Measurements from ENCODE around the gene GRID1. TPM values are rescaled to one million over a fixed set of nuclear protein-coding genes. Genes with fewer than 3 reads are reported as not detected.
A peak's percentile ranks its signal among the peaks of the same experiment; 100 is the strongest.

The GRID1 gene
- total RNA-seq, 1 experiment from 2014 or later: 0.37 TPM

- TF ChIP-seq SMAD3 (CRISPR knock-in tag; IDR thresholded peaks at IDR 0.05; ENCODE audit: borderline replicate concordance) (no peak), ZNF423 (CRISPR knock-in tag; IDR thresholded peaks at IDR 0.05) (no peak), ATF2 (CRISPR knock-in tag; IDR thresholded peaks at IDR 0.05; ENCODE audit: borderline replicate concordance, low read depth) (no peak), ZNF671 (CRISPR knock-in tag; IDR thresholded peaks at IDR 0.05) (no peak), CREM (CRISPR knock-in tag; IDR thresholded peaks at IDR 0.05) (no peak), GTF2I (CRISPR knock-in tag; conservative IDR thresholded peaks at IDR 0.05) (no peak), NR1H2 (CRISPR knock-in tag; IDR thresholded peaks at IDR 0.05) (no peak), ZBTB43 (CRISPR knock-in tag; IDR thresholded peaks at IDR 0.05) (no peak), PRRX2 (CRISPR knock-in tag; IDR thresholded peaks at IDR 0.05) (no peak), USF2 (CRISPR knock-in tag; IDR thresholded peaks at IDR 0.05) (no peak), MXD4 (CRISPR knock-in tag; IDR thresholded peaks at IDR 0.05; ENCODE audit: borderline replicate concordance) (no peak), ELF4 (CRISPR knock-in tag; IDR thresholded peaks at IDR 0.05; ENCODE audit: low read depth) (no peak), CREB1 (CRISPR knock-in tag; IDR thresholded peaks at IDR 0.05) (no peak), NFE2L1 (CRISPR knock-in tag; IDR thresholded peaks at IDR 0.05) (no peak), FOXK1 (CRISPR knock-in tag; IDR thresholded peaks at IDR 0.05) (no peak)
- POLR2A ChIA-PET: no interaction called here
- ATAC-seq (no peak), DNase-seq (ENCODE audit: low spot score) (no peak)
- Mint-ChIP-seq H3K27ac (no peak overlapping the region), H3K4me1 (peaks cover 18% of the 10 kb centered on the region), H3K27me3 (ENCODE audit: low read depth) (no peaks in the 10 kb centered on the region), H3K36me3 (no peaks in the 10 kb centered on the region), H3K4me3 (no peak overlapping the region), H3K9me3 (0 out of 2 replicates have a peak, but pooled peaks cover 3% of the 10 kb centered on the region)
- CTCF ChIA-PET: no interaction called here
These were observed 444.8 kb downstream of the GRID1 start for GRCh38 chr10:85921789-85922188.

- no peak for DNase-seq (ENCODE audit: low spot score)
- no peak overlapping the region for H3K4me3 Mint-ChIP-seq
- 0 out of 2 replicates have a peak, but pooled peaks cover 3% of the 10 kb centered on the region for H3K9me3 Mint-ChIP-seq
- H3K27me3 Mint-ChIP-seq (ENCODE audit: low read depth): no peaks in the 10 kb centered on the region
- H3K4me1 Mint-ChIP-seq: peaks cover 18% of the 10 kb centered on the region
- CTCF ChIA-PET: no interaction called here
- ATAC-seq: no peak
- POLR2A ChIA-PET: no interaction called here
- no peak for TF ChIP-seq GTF2I (CRISPR knock-in tag; conservative IDR thresholded peaks at IDR 0.05)
- no peak for TF ChIP-seq FOXK1 (CRISPR knock-in tag; IDR thresholded peaks at IDR 0.05)
- TF ChIP-seq CTCF (IDR thresholded peaks at IDR 0.05): no peak
- TF ChIP-seq ZNF219 (CRISPR knock-in tag; IDR thresholded peaks at IDR 0.05; ENCODE audit: borderline replicate concordance): no peak
- no peak for TF ChIP-seq ZNF317 (CRISPR knock-in tag; IDR thresholded peaks at IDR 0.05; ENCODE audit: borderline replicate concordance, low read depth)
- TF ChIP-seq SMAD4 (CRISPR knock-in tag; IDR thresholded peaks at IDR 0.05): no peak
- no peaks in the 10 kb centered on the region for H3K36me3 Mint-ChIP-seq
- H3K27ac Mint-ChIP-seq: no peak overlapping the region
These were observed 446.3 kb downstream of the GRID1 start for GRCh38 chr10:85920311-85920710.

GRCh38 chr10:85919491-85920021 is 447.0 kb downstream of the GRID1 start:
- ChIA-PET CTCF (no interaction called here), POLR2A (no interaction called here)
- ATAC-seq: peak; percentile 58

More at GRCh38 chr10:85919491-85920021, 447.0 kb downstream of the GRID1 start:
- H3K27ac Mint-ChIP-seq: no peak overlapping the region
- DNase-seq (ENCODE audit: low spot score): no peak
- no peak overlapping the region for H3K4me3 Mint-ChIP-seq
- TF ChIP-seq ZNF263 (CRISPR knock-in tag; IDR thresholded peaks at IDR 0.05; ENCODE audit: low read depth) (peak; percentile 51; the same call in 1 of the 2 replicates), ERG (CRISPR knock-in tag; IDR thresholded peaks at IDR 0.05) (no peak)
- no peaks in the 10 kb centered on the region for H3K36me3 Mint-ChIP-seq
- no peaks in the 10 kb centered on the region for H3K27me3 Mint-ChIP-seq (ENCODE audit: low read depth)
- H3K4me1 Mint-ChIP-seq: peaks cover 18% of the 10 kb centered on the region
- H3K9me3 Mint-ChIP-seq: 0 out of 2 replicates have a peak, but pooled peaks cover 3% of the 10 kb centered on the region

Measured in WTC11 (cell line).